Neuron (in vitro differentiated cells): ENCODE data around the gene MMP21.
A peak's percentile ranks its signal among the peaks of the same experiment; 100 is the strongest.

ENCODE experiments used
- H2AFZ ChIP-seq: one replicate; pipeline ENCODE4 v1.6.1; 2013; ENCODE audit warnings: low read depth, mild to moderate bottlenecking, inconsistent platforms, low read length, moderate library complexity
- H3K27me3 ChIP-seq: one replicate; pipeline ENCODE4 v1.6.1; 2013; ENCODE audit warnings: low read length; ENCODE audit not compliant: insufficient read depth
- H3K36me3 ChIP-seq: one replicate; pipeline ENCODE4 v1.6.1; 2013; ENCODE audit warnings: low read length; ENCODE audit not compliant: insufficient read depth
- H3K4me1 ChIP-seq: one replicate; pipeline ENCODE4 v1.6.1; 2013; ENCODE audit warnings: low read length; ENCODE audit not compliant: insufficient read depth
- H3K4me3 ChIP-seq: 2 replicates; pipeline ENCODE4 v1.5.1; 2013; ENCODE audit warnings: mild to moderate bottlenecking, low read length, moderate library complexity
- H3K9me3 ChIP-seq: one replicate; pipeline ENCODE4 v1.6.1; 2013; ENCODE audit warnings: low read length

MMP21 gene

DNA sequence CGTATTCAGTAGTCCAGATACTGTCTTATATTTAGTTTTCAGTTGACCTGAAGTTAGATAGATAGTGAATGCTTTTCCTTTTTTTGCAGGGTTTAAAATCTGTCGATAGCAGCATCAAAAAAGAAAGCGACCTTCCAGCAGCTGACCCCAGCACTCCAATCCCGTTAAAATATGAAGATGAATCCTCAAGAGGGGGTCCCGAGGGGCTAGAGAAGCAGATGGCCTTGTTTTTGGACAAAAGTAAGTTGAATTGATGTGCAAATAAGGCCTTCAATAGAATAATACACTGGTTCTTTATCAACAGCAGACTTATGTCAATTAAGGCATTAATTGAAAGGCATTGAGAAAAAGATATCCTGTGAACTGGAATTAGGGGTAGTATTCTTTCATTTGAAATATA, 37.4 kb downstream of the MMP21 start:
- Histone ChIP-seq H3K4me3 (no peak overlapping the region), H3K4me1 (peaks cover 32% of the 10 kb centered on the region), H3K9me3 (no peaks in the 10 kb centered on the region), H3K27me3 (no peaks in the 10 kb centered on the region), H3K36me3 (peaks cover 84% of the 10 kb centered on the region), H2AFZ (no peak overlapping the region)

DNA sequence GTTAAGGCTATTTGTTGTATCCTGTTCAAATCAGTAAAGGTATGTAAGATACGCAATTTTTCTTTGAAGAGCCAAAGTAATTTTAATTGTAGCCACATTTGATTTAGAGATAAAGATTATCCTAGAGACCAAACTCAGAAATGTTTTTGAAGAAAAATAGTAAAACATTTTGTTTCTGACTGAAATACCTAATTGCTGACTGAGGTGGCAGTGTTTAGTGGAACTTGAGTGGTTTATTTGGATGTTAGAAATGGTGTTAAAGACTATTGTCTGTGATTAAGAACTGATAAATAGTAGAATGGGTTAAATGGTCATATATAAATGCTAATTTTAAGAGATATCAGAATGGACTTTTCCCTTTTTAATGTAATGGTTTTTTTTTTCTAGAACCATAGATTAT, 40.8 kb downstream of the MMP21 start:
- Histone ChIP-seq H2AFZ (no peak overlapping the region), H3K4me3 (no peak overlapping the region), H3K9me3 (no peaks in the 10 kb centered on the region), H3K27me3 (no peaks in the 10 kb centered on the region), H3K4me1 (peaks cover 32% of the 10 kb centered on the region), H3K36me3 (peaks cover 93% of the 10 kb centered on the region)

DNA sequence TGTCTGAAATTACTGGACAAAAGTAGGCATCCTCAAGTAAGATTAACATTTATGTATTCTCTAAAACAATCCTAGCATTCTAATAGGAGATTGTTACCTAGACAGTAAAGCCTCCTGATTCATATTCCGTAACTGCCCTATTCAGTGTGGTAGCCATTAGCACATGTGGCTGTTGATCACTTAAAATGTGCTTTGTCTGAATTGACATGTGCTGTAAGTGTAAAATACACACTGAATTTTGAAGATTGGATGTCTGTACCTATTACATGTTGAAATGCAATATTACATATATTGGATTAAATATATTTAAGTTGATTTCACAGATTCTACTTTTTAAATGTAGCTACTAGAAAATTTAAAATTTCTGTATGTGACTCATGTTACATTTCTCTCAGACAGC, 41.5 kb downstream of the MMP21 start:
- H3K9me3 ChIP-seq = no peaks in the 10 kb centered on the region
- H3K36me3 ChIP-seq = peaks cover 93% of the 10 kb centered on the region
- H3K4me3 ChIP-seq = no peak overlapping the region
- H3K4me1 ChIP-seq = peaks cover 28% of the 10 kb centered on the region
- H3K27me3 ChIP-seq = no peaks in the 10 kb centered on the region
- H2AFZ ChIP-seq = no peak overlapping the region

DNA sequence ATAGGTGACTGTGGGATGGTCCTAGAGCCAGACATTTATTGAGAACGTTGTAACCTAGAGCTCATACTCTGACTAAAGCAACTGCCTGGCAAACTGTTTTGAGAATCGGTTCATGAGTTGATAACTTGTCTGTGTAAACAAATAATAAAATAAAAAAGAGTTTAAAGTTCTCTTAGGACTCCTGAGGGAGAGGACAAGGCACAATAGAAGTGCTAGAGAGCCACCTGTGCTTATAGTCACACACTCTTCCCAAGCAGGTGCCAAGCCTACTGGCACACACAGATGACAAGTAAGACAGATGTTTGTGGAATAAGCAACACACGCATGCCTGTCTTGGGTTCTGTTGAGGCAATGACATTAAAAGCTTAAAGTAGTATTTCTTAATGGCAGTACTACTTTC, 48.2 kb downstream of the MMP21 start:
- H3K9me3 ChIP-seq = no peaks in the 10 kb centered on the region
- H3K27me3 ChIP-seq = no peaks in the 10 kb centered on the region
- peaks cover 95% of the 10 kb centered on the region for H3K36me3 ChIP-seq
- H3K4me1 ChIP-seq = no peaks in the 10 kb centered on the region
- no peak overlapping the region for H3K4me3 ChIP-seq
- no peak overlapping the region for H2AFZ ChIP-seq

- H3K4me1 ChIP-seq = no peaks in the 10 kb centered on the region
- H2AFZ ChIP-seq = no peak overlapping the region
- H3K4me3 ChIP-seq = no peak overlapping the region
- H3K27me3 ChIP-seq = no peaks in the 10 kb centered on the region
- no peaks in the 10 kb centered on the region for H3K9me3 ChIP-seq
- H3K36me3 ChIP-seq = peaks cover 95% of the 10 kb centered on the region
Measured at GRCh38 chr10:125726914-125727313, 48.7 kb downstream of the MMP21 start.

GRCh38 chr10:125722811-125723210, 52.8 kb downstream of the MMP21 start:
- peaks cover 18% of the 10 kb centered on the region for H3K4me1 ChIP-seq
- H3K36me3 ChIP-seq = peaks cover 66% of the 10 kb centered on the region
- no peaks in the 10 kb centered on the region for H3K27me3 ChIP-seq
- no peak overlapping the region for H2AFZ ChIP-seq
- H3K9me3 ChIP-seq = no peaks in the 10 kb centered on the region
- no peak overlapping the region for H3K4me3 ChIP-seq

GRCh38 chr10:125721035-125721434, 54.6 kb downstream of the MMP21 start:
- H3K9me3 ChIP-seq = no peaks in the 10 kb centered on the region
- H2AFZ ChIP-seq = no peak overlapping the region
- peak overlapping the region; percentile 93 for H3K4me3 ChIP-seq
- H3K4me1 ChIP-seq = peaks cover 18% of the 10 kb centered on the region
- H3K27me3 ChIP-seq = no peaks in the 10 kb centered on the region
- peaks cover 49% of the 10 kb centered on the region for H3K36me3 ChIP-seq

DNA sequence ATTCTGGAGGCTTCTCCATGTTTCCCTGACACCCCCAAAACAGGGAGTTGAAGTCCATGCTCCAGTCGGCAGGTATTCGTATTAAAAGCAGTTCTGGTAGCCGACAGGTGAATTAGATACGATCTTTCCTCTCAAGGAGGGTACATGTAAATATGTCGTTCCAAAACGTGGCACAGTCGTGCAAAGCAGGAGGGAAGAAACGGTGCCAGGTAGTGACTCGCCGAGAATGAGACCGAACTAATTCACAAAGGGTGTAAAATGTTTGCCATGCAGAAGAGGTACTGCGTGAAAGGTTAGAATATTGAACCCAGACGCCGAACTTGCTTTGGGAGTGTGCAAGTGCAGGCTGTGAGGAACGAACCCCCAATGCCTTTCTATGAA, 55.6 kb downstream of the MMP21 start:
- Histone ChIP-seq H3K4me1 (peaks cover 18% of the 10 kb centered on the region), H3K27me3 (no peaks in the 10 kb centered on the region), H3K36me3 (peaks cover 39% of the 10 kb centered on the region), H2AFZ (peak overlapping the region; percentile 33), H3K4me3 (peak overlapping the region; percentile 93), H3K9me3 (no peaks in the 10 kb centered on the region)

DNA sequence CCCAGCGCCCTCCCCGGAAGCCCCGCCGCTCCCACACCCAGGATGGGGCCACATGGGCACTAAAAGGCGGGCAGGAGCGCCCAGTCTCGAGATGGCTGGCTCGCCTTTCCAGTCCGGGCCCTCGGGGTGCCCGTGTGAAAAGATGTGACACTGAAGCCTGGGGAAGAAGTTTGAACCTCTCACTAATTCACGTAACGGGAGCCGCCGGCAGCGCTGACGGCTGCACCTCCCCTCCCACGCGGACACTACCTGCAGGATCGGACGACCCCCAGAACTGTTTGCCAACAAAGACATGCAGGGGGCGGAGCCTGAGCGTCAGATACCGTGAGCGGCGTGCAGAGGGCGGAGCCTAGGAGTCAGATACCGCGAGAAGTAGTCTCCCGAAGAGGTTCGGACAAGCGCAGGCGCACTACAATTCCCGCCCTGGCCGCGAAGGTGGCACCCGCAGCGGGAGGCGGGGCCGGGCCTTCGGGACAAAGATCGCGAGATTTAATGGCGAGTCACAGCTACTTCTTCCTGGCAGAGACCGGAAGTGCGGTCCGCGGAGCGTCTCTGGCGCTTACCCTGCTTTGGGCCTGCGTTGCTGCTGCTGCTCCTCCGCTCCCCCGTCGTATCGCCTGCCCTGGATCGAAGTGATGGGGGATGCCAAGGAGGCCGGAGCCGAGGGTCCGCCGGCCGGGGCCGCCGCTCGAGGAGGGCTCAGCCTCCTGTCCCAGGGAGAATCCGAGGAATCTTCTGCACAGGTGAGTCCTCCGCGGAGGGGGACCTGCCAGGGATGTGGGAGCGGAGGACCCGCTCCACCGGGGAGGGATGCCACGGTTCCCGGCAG, 56.2 kb downstream of the MMP21 start, which contains the start of gene EDRF1:
Gene EDRF1 (plus strand): TSS at position 537 of the 829 bp plus-strand sequence. CDS start 99 bp downstream, at position 636.
- H3K36me3 ChIP-seq = peaks cover 33% of the 10 kb centered on the region
- H3K27me3 ChIP-seq = no peaks in the 10 kb centered on the region
- peaks cover 18% of the 10 kb centered on the region for H3K4me1 ChIP-seq
- no peaks in the 10 kb centered on the region for H3K9me3 ChIP-seq
- H3K4me3 ChIP-seq = peak within 1 kb of the TSS; percentile 93
- H2AFZ ChIP-seq = peak within 1 kb of the TSS; percentile 59
